Parathyroid adenoma (tissue), 2 donors: ENCODE results near the gene BCL7B.
A peak's percentile ranks its signal among the peaks of the same experiment; 100 is the strongest.

Experiments
- H2AFZ ChIP-seq: fragments of 300-600 bp; sonication (generic); one replicate; pipeline ENCODE4 v1.7.0; 2017; ENCODE audit warnings: antibody characterized with exemption, mild to moderate bottlenecking
- H3K27ac ChIP-seq: fragments of 300-600 bp; sonication (generic); one replicate; pipeline ENCODE4 v1.7.0; 2017
- H3K27me3 ChIP-seq: fragments of 300-600 bp; sonication (generic); one replicate; pipeline ENCODE4 v1.7.0; 2017; ENCODE audit warnings: low read length; ENCODE audit not compliant: control insufficient read depth, insufficient read depth
- H3K36me3 ChIP-seq: fragments of 300-600 bp; sonication (generic); one replicate; pipeline ENCODE4 v1.7.0; 2017; ENCODE audit warnings: low read length; ENCODE audit not compliant: control insufficient read depth, insufficient read depth
- H3K4me1 ChIP-seq: fragments of 300-600 bp; sonication (generic); one replicate; pipeline ENCODE4 v1.7.0; 2017; ENCODE audit warnings: control low read depth
- H3K4me2 ChIP-seq: fragments of 300-600 bp; sonication (generic); one replicate; pipeline ENCODE4 v1.7.0; 2017; ENCODE audit warnings: low read length
- H3K4me3 ChIP-seq: fragments of 300-600 bp; sonication (generic); one replicate; pipeline ENCODE4 v1.7.0; 2017; ENCODE audit warnings: low read depth, low read length
- H3K79me2 ChIP-seq: fragments of 300-600 bp; sonication (generic); one replicate; pipeline ENCODE4 v1.7.0; 2017; ENCODE audit warnings: control low read depth
- H3K9ac ChIP-seq: fragments of 300-600 bp; sonication (generic); one replicate; pipeline ENCODE4 v1.7.0; 2017; ENCODE audit warnings: mild to moderate bottlenecking
- H3K9me3 ChIP-seq: fragments of 300-600 bp; sonication (generic); one replicate; pipeline ENCODE4 v1.7.0; 2017; ENCODE audit warnings: low read length; ENCODE audit not compliant: control insufficient read depth
- CTCF ChIP-seq: fragments of 300-600 bp; sonication (generic); IDR thresholded peaks from one replicate; pipeline ENCODE4 v1.7.0; 2017; ENCODE audit warnings: antibody characterized with exemption, mild to moderate bottlenecking
- donor health status: primary hyperparathyroidism.

BCL7B gene

GRCh38 chr7:73520673-73521635 is 36.5 kb downstream of the BCL7B start:
- no peaks in the 10 kb centered on the region for H3K9me3 ChIP-seq
- peak overlapping the region; percentile 57 for H2AFZ ChIP-seq
- H3K79me2 ChIP-seq: peaks cover 27% of the 10 kb centered on the region
- TF ChIP-seq CTCF: no peak
- H3K27ac ChIP-seq: peak overlapping the region; percentile 90
- H3K4me3 ChIP-seq: peak overlapping the region; percentile 80
- no peaks in the 10 kb centered on the region for H3K27me3 ChIP-seq
- H3K4me1 ChIP-seq: peaks cover 10% of the 10 kb centered on the region
- H3K4me2 ChIP-seq: peak overlapping the region; percentile 76
- no peaks in the 10 kb centered on the region for H3K36me3 ChIP-seq
- H3K9ac ChIP-seq: peak overlapping the region; percentile 40

- no peak for TF ChIP-seq CTCF
- H3K4me1 ChIP-seq: peaks cover 10% of the 10 kb centered on the region
These were observed 37.4 kb downstream of the BCL7B start for GRCh38 chr7:73519867-73520672.

GRCh38 chr7:73518470-73518869 is 39.0 kb downstream of the BCL7B start:
- peak overlapping the region; percentile 40 for H3K4me2 ChIP-seq
- TF ChIP-seq CTCF: no peak
- no peaks in the 10 kb centered on the region for H3K36me3 ChIP-seq
- H3K9ac ChIP-seq: no peak overlapping the region
- peaks cover 14% of the 10 kb centered on the region for H3K4me1 ChIP-seq
- H2AFZ ChIP-seq: no peak overlapping the region
- no peak overlapping the region for H3K27ac ChIP-seq
- H3K4me3 ChIP-seq: no peak overlapping the region
- H3K79me2 ChIP-seq: peaks cover 52% of the 10 kb centered on the region
- no peaks in the 10 kb centered on the region for H3K9me3 ChIP-seq
- H3K27me3 ChIP-seq: no peaks in the 10 kb centered on the region

More at GRCh38 chr7:73519867-73520672, 37.4 kb downstream of the BCL7B start:
- H3K79me2 ChIP-seq: peaks cover 36% of the 10 kb centered on the region
- H3K4me2 ChIP-seq: peak overlapping the region; percentile 76
- H3K4me3 ChIP-seq: peak overlapping the region; percentile 80
- H3K9ac ChIP-seq: no peak overlapping the region
- no peaks in the 10 kb centered on the region for H3K36me3 ChIP-seq
- H3K9me3 ChIP-seq: no peaks in the 10 kb centered on the region
- H3K27me3 ChIP-seq: no peaks in the 10 kb centered on the region
- H2AFZ ChIP-seq: no peak overlapping the region
- H3K27ac ChIP-seq: peak overlapping the region; percentile 17

- H3K4me3 ChIP-seq: no peak overlapping the region
- H3K36me3 ChIP-seq: no peaks in the 10 kb centered on the region
- H3K4me2 ChIP-seq: no peak overlapping the region
- H3K4me1 ChIP-seq: peaks cover 12% of the 10 kb centered on the region
- no peaks in the 10 kb centered on the region for H3K27me3 ChIP-seq
- H3K9ac ChIP-seq: no peak overlapping the region
- H2AFZ ChIP-seq: no peak overlapping the region
- no peaks in the 10 kb centered on the region for H3K9me3 ChIP-seq
- peaks cover 62% of the 10 kb centered on the region for H3K79me2 ChIP-seq
- no peak overlapping the region for H3K27ac ChIP-seq
- TF ChIP-seq CTCF: no peak
These were observed 40.1 kb downstream of the BCL7B start for GRCh38 chr7:73517241-73517995.
